Measurements from ENCODE around the gene KLRC2.
"Not testable (repeated sequence)": the region's sequence is repeated elsewhere in the genome, so short reads cannot be mapped to it uniquely, and the experiment has no call there.

DNA sequence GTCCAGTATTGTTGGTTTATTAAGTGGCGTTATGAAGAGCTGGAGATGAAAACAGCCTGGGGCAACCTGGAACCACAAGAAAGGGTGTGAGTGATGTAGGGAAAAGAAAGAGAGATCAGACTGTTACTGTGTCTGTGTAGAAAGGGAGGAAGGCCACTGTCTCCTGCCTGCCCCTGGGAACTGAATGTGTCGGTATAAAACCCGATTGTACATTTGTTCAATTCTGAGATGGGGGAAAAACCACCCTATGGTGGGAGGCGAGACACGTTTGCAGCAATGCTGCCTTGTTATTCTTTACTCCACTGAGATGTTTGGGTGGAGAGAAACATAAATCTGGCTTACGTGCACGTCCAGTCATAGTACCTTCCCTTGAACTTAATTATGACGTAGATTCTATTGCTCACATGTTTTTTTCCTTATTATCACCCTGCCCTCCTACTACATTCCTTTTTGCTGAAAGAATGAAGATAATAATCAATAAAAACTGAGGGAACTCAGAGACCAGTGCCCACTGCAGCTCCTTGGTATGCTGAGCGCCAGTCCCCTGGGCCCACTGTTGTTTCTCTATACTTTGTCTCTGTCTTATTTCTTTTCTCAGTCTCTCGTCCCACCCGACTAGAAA lies 41.2 kb downstream of the KLRC2 start:
- TF ChIP-seq, protein P1, sequence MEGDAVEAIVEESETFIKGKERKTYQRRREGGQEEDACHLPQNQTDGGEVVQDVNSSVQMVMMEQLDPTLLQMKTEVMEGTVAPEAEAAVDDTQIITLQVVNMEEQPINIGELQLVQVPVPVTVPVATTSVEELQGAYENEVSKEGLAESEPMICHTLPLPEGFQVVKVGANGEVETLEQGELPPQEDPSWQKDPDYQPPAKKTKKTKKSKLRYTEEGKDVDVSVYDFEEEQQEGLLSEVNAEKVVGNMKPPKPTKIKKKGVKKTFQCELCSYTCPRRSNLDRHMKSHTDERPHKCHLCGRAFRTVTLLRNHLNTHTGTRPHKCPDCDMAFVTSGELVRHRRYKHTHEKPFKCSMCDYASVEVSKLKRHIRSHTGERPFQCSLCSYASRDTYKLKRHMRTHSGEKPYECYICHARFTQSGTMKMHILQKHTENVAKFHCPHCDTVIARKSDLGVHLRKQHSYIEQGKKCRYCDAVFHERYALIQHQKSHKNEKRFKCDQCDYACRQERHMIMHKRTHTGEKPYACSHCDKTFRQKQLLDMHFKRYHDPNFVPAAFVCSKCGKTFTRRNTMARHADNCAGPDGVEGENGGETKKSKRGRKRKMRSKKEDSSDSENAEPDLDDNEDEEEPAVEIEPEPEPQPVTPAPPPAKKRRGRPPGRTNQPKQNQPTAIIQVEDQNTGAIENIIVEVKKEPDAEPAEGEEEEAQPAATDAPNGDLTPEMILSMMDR (IDR thresholded peaks at IDR 0.05), result not testable (repeated sequence)
- not testable (repeated sequence) for TF ChIP-seq POLR2A (IDR thresholded peaks at IDR 0.05; ENCODE audit: low read depth)

Measured in esophagus muscularis mucosa (tissue), 3 donors.